Vagina (tissue), 2 donors: ENCODE measurements around the gene HMX1. TPM values are rescaled to one million over a fixed set of nuclear protein-coding genes. Genes with fewer than 3 reads are reported as not detected.
A peak's percentile ranks its signal among the peaks of the same experiment; 100 is the strongest.

Experiments used
- DNase-seq, 2 donors: peaks; one replicate each; pipeline ENCODE4 v3.0.0-alpha.2; 2017; ENCODE audit errors: extremely low spot score in 2 of 2
- H3K27ac ChIP-seq: fragments of 200-600 bp; sonication (generic); one replicate; pipeline ENCODE4 v1.5.1; 2019
- H3K27me3 ChIP-seq: fragments of 200-600 bp; sonication (generic); one replicate; pipeline ENCODE4 v1.5.1; 2019
- H3K36me3 ChIP-seq, 2 donors: fragments of 200-600 bp; sonication (generic); one replicate each; pipeline ENCODE4 v1.5.1; 2017 to 2019
- H3K4me1 ChIP-seq: fragments of 200-600 bp; sonication (generic); one replicate; pipeline ENCODE4 v1.5.1; 2019
- H3K4me3 ChIP-seq, 2 donors: fragments of 200-600 bp; sonication (generic); 1 replicate in 1 of 2; 2 replicates in 1 of 2; pipeline ENCODE4 v1.5.1; 2016 to 2019
- H3K9me3 ChIP-seq: fragments of 200-600 bp; sonication (generic); one replicate; pipeline ENCODE4 v1.5.1; 2019
- POLR2A ChIP-seq, 2 donors: fragments of 450-650 bp; IDR thresholded peaks; one replicate each; pipeline ENCODE4 v1.6.1; 2017; ENCODE audit warnings: antibody characterized with exemption in 2 of 2, mild to moderate bottlenecking in 2 of 2, moderate library complexity in 2 of 2
- POLR2AphosphoS5 ChIP-seq, 2 donors: sonication (generic); formaldehyde crosslinking; IDR thresholded peaks; one replicate each; pipeline ENCODE4 v1.9.0; 2017; ENCODE audit warnings: antibody characterized with exemption in 2 of 2, mild to moderate bottlenecking in 2 of 2, low read depth in 1 of 2; ENCODE audit not compliant: insufficient read depth in 1 of 2
- intact Hi-C: fragments of 100-400 bp; cut with DNase I; formaldehyde crosslinking; loops from one replicate; pipeline ENCODE4 v1.15.1; 2023
- total RNA-seq: library from RNA; depleted of rRNA; stranded (reverse); fragments of >200 nt; gene quantifications from one replicate; pipeline ENCODE4 v1.2.3, GENCODE V29; 2016
- TF ChIP-seq, protein P1 (sequence below), 3 experiments: fragments of 450-650 bp in 2 of 3; fragments of 200-600 bp in 1 of 3; sonication (generic) in 1 of 3; IDR thresholded peaks; one replicate each; pipeline ENCODE4 v1.5.1; 2017 to 2019; ENCODE audit warnings: antibody characterized with exemption in 3 of 3, mild to moderate bottlenecking in 2 of 3, moderate library complexity in 2 of 3

HMX1 gene
- total RNA-seq, 1 donor from 2014 or later: not detected

GRCh38 chr4:8821151-8821950 is 50.3 kb downstream of the HMX1 start:
- Histone ChIP-seq H3K9me3 (no peaks in the 10 kb centered on the region), H3K4me3 (no peak overlapping the region), H3K4me1 (no peaks in the 10 kb centered on the region), H3K36me3 (no peaks in the 10 kb centered on the region), H3K27me3 (no peaks in the 10 kb centered on the region), H3K27ac (no peak overlapping the region)
- DNase-seq: peak; percentile 64 to 77
- no peak for TF ChIP-seq POLR2AphosphoS5 (IDR thresholded peaks at IDR 0.05; ENCODE audit: insufficient read depth in 1 of 2, low read depth in 1 of 2)
- no peak for TF ChIP-seq POLR2A (IDR thresholded peaks at IDR 0.05)
- TF ChIP-seq, protein P1, sequence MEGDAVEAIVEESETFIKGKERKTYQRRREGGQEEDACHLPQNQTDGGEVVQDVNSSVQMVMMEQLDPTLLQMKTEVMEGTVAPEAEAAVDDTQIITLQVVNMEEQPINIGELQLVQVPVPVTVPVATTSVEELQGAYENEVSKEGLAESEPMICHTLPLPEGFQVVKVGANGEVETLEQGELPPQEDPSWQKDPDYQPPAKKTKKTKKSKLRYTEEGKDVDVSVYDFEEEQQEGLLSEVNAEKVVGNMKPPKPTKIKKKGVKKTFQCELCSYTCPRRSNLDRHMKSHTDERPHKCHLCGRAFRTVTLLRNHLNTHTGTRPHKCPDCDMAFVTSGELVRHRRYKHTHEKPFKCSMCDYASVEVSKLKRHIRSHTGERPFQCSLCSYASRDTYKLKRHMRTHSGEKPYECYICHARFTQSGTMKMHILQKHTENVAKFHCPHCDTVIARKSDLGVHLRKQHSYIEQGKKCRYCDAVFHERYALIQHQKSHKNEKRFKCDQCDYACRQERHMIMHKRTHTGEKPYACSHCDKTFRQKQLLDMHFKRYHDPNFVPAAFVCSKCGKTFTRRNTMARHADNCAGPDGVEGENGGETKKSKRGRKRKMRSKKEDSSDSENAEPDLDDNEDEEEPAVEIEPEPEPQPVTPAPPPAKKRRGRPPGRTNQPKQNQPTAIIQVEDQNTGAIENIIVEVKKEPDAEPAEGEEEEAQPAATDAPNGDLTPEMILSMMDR (IDR thresholded peaks at IDR 0.05): no peak
- intact Hi-C loops: no loop called here

DNA sequence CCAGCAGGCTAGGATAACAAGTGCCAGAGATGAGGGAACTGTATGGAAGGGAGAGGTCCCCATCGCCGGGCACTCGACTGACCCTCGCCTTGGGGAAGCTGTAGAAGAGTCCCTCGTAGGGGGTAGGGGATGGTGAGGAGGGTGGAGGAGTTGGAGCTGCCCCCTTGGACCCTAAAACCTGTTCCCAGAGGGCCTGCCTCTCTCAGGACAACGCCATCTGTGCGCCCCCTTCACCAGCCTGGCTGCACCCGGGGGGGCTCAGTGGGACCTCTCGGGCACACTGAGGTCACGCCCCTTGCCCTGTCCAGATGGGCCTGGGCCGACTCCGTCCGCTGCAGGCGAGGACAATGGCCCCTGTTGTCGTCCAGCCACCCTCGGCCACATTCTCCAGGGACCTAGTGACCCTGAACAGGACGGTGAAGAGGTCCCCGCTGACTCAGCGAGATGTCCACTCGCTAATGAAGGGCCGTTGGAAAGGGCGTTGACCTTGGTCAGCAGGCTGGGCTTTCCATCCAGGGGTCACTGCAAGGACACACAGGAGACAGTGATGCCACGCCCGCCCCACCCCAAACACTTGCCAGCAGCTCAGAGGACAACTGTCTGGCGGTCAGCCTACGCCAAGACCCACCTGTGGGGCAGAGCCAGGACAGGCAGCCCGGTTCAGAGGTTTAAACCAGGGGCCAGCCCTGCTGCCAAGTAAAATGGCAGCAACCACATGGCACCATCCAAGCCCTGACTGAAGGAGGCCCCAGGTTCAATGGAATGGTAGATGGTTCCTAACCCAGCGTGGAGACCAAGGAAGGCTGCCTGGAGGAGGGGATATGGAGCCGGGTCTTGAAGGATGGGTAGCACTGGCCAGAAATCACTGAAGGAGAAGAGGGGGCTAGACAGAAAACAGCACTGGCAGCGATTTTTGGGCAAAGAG is 51.2 kb downstream of the HMX1 start:
- no peak overlapping the region for H3K27ac ChIP-seq
- peak; percentile 72 to 90 for DNase-seq
- TF ChIP-seq, protein P1 (IDR thresholded peaks at IDR 0.05): no peak
- TF ChIP-seq POLR2AphosphoS5 (IDR thresholded peaks at IDR 0.05; ENCODE audit: insufficient read depth in 1 of 2, low read depth in 1 of 2) (no peak), POLR2A (IDR thresholded peaks at IDR 0.05) (no peak)
- no peaks in the 10 kb centered on the region for H3K27me3 ChIP-seq
- no peaks in the 10 kb centered on the region for H3K4me1 ChIP-seq
- no peaks in the 10 kb centered on the region for H3K9me3 ChIP-seq
- no peak overlapping the region for H3K4me3 ChIP-seq
- H3K36me3 ChIP-seq: no peaks in the 10 kb centered on the region
- intact Hi-C loops: no loop called here

DNA sequence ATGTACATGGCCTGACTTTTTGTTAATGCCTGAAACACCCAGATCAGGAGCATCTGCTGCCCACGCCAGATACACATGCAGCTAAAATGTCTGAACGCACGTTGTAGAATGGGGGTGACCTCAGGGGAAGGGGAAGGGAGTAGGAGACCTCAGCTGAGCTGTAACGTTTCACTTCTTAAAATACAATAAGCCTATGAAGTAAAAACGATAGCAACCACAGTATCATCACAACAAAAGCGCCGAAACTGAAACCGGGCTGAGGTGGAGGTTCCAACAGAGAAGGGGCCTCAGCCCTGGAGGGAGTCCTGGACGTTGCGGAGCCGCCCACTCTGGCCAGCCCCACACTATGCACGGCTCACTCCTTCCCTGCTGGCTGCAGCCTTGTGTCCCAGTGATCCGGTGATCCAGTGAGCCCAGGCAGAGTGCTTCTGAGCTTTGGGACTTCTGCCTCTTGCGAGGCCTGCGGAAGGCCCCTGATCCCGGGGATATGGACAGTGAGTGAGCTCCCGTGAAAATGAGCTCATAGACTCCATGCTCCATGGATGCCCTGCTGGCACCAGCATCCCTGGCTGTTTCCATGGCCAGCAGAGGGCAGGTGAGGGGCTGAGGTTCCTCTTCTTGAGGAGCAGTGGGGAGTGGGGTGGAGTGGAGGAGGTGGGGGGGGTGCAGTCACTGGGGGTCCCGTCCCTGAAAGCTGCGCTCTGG is 52.0 kb downstream of the HMX1 start:
- intact Hi-C loops: no loop called here
- peak; percentile 64 to 94 for DNase-seq
- Histone ChIP-seq H3K27me3 (no peaks in the 10 kb centered on the region), H3K27ac (no peak overlapping the region), H3K36me3 (no peaks in the 10 kb centered on the region), H3K4me1 (no peaks in the 10 kb centered on the region), H3K9me3 (no peaks in the 10 kb centered on the region), H3K4me3 (no peak overlapping the region)
- TF ChIP-seq POLR2A (IDR thresholded peaks at IDR 0.05): no peak
- TF ChIP-seq, protein P1 (IDR thresholded peaks at IDR 0.05): no peak

DNA sequence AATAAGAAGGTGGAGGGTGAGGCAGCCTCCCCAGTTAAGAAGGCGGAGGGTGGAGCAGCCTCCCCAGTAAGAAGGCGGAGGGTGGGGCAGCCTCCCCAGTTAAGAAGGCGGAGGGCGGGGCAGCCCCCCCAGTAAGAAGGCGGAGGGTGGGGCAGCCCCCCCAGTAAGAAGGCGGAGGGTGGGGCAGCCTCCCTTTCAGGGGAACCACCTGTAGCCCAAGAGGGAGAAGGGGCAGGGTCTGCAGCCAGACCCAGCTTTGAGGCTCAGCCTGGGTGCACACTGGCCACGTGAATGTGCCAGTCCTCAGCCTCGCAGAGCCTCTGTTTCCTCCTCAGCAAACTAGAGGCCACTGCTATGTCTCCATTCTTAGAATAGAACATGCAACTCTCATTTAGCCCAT is 52.6 kb downstream of the HMX1 start:
- no peak for DNase-seq
- Histone ChIP-seq H3K36me3 (no peaks in the 10 kb centered on the region), H3K4me1 (no peaks in the 10 kb centered on the region), H3K4me3 (no peak overlapping the region), H3K27ac (no peak overlapping the region), H3K9me3 (no peaks in the 10 kb centered on the region), H3K27me3 (no peaks in the 10 kb centered on the region)
- intact Hi-C loops: no loop called here
- TF ChIP-seq POLR2AphosphoS5 (IDR thresholded peaks at IDR 0.05; ENCODE audit: insufficient read depth in 1 of 2, low read depth in 1 of 2) (no peak), POLR2A (IDR thresholded peaks at IDR 0.05) (no peak)
- TF ChIP-seq, protein P1 (IDR thresholded peaks at IDR 0.05): no peak
